Thyroid gland (tissue), 4 donors: ENCODE measurements around the gene STN1.

ENCODE experiments used
- CTCF ChIP-seq, 6 experiments: fragments of 200-600 bp in 3 of 6; fragments of 450-650 bp in 3 of 6; sonication (generic) in 3 of 6; IDR thresholded peaks; one replicate each; pipeline ENCODE4 v1.5.1; 2016 to 2019; ENCODE audit warnings: antibody characterized with exemption in 6 of 6, mild to moderate bottlenecking in 2 of 6, inconsistent platforms in 1 of 6, moderate library complexity in 1 of 6
- POLR2A ChIP-seq, 2 donors: fragments of 450-650 bp; IDR thresholded peaks; one replicate each; pipeline ENCODE4 v1.6.1; 2017; ENCODE audit warnings: antibody characterized with exemption in 2 of 2, mild to moderate bottlenecking in 2 of 2, moderate library complexity in 1 of 2

DNA sequence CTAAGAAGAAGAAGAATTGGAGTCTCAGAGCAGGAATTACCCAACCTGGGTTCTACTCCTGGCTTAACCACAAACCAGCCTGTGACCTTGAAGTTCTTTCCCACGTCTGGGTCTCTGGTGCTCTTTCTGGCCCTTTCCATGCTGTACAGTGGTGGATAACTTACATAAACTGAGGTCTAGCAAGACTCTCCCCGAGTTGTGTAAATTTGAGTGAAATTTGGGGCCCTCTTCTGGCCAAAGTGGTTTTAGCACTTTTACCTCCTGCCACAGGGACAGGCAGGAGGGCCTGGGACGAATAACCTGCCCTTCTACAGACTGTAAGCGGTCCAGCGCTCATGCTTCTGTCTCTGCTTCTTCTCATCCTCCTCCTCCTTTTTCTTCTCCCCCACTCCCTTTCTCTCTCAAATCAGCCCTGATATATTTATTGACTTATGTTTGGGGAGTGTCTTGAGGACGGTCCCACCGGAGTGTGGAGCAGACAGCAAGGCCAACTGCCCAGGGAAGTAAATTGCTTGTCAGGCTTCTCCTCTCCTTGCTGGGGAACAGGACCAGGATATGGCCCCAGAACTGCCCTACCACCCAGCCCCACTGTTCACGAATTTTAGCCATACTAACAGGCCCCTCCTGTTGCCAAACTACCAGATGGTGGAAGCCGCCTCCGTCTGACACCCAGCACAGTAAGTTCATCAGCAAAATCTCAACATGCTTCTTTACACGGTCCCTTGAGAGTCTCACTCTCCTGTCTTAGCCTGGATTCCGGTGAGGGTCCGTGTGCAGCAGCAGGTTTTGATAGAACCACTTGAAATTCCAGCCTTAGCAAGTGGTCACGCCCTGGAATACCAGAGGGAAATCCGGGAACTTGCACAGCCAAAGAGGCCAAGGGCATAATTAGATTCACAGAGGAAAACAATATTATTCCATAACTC, 58.6 kb downstream of the STN1 start:
- TF ChIP-seq CTCF (IDR thresholded peaks at IDR 0.05) (peak in 5 of 6 experiments; percentile 16 to 68 (median 52)), POLR2A (IDR thresholded peaks at IDR 0.05) (no peak)
